ENCODE results near the gene DAAM1. TPM values are rescaled to one million over a fixed set of nuclear protein-coding genes. Genes with fewer than 3 reads are reported as not detected.

Gene DAAM1
- total RNA-seq, 3 donors from 2014 or later (not counting 1 experiment from before 2014, with no cell fraction given), result 10.9 to 31.4 (median 12.6) TPM

DNA sequence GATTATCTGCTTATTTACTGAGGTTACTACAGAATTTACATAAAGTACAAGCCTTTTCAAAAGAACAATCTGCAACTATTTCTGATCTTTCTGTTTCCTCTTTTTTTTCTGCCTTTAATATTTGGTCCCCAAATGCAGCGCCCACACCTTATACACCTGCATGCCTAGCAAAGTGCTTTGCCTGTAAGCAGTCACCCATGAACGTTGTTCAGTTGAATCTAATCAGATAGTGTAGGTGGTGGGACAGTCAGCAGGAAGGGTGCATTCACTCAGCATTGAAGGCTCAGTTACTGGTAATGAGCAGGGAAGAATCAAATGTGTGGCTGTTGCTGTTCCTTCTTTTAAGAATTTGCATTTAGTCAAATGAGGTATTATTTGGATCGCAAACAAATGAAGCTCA is 168.3 kb downstream of the DAAM1 start:
- no peaks in the 10 kb centered on the region for H3K9me3 ChIP-seq (ENCODE audit: control insufficient read depth, insufficient read depth, low read length)
- no peak overlapping the region for H3K4me3 Mint-ChIP-seq
- ATAC-seq, result no peak
- no peaks in the 10 kb centered on the region for H3K27me3 Mint-ChIP-seq (ENCODE audit: low read depth in 2 of 2)
- no peaks in the 10 kb centered on the region for H3K36me3 Mint-ChIP-seq
- H3K4me3 ChIP-seq (ENCODE audit: low read length), result no peak overlapping the region
- 73% methylated on average over 3 of the region's 3 CpGs for WGBS (ENCODE audit: insufficient coverage)
- no peaks in the 10 kb centered on the region for H3K27me3 ChIP-seq (ENCODE audit: control insufficient read depth, insufficient read depth, low read length)
- peaks cover 13% of the 10 kb centered on the region for H3K36me3 ChIP-seq (ENCODE audit: control insufficient read depth, insufficient read depth, low read length)
- no peaks in the 10 kb centered on the region for H3K9me3 Mint-ChIP-seq
- H3K27ac ChIP-seq (ENCODE audit: low read length), result no peak overlapping the region
- intact Hi-C loops (cut with micrococcal nuclease), result no loop called here
- TF ChIP-seq, protein P1, sequence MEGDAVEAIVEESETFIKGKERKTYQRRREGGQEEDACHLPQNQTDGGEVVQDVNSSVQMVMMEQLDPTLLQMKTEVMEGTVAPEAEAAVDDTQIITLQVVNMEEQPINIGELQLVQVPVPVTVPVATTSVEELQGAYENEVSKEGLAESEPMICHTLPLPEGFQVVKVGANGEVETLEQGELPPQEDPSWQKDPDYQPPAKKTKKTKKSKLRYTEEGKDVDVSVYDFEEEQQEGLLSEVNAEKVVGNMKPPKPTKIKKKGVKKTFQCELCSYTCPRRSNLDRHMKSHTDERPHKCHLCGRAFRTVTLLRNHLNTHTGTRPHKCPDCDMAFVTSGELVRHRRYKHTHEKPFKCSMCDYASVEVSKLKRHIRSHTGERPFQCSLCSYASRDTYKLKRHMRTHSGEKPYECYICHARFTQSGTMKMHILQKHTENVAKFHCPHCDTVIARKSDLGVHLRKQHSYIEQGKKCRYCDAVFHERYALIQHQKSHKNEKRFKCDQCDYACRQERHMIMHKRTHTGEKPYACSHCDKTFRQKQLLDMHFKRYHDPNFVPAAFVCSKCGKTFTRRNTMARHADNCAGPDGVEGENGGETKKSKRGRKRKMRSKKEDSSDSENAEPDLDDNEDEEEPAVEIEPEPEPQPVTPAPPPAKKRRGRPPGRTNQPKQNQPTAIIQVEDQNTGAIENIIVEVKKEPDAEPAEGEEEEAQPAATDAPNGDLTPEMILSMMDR (IDR thresholded peaks at IDR 0.05), result no peak
- H3K27ac Mint-ChIP-seq, result no peak overlapping the region
- no peaks in the 10 kb centered on the region for H3K4me1 ChIP-seq (ENCODE audit: control insufficient read depth, insufficient read depth, low read length)
- peaks cover 9 to 20% of the 10 kb centered on the region in 2 donors for H3K4me1 Mint-ChIP-seq
- DNase-seq, result no peak

DNA sequence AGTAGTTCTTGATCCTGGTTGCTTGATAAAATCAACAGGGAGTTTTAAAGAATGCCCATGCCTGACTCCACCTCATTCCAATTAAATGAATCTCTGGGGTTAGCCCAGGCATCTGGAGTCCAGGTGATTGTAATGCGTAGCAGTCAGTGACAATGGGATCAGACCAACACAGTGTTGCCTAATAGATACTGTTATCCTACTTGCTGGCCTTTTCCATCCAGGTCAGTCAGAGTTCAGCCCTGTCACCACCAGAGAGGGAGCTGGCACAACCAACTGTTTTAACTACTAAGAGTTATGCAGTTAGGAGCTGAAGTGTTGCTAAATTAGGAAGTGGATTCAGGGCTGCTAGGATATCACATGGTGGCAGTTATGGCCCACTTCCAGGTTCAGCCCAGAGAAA is 169.6 kb downstream of the DAAM1 start:
- no peak overlapping the region for H3K4me3 ChIP-seq (ENCODE audit: low read length)
- Mint-ChIP-seq H3K4me3 (no peak overlapping the region), H3K27me3 (ENCODE audit: low read depth in 2 of 2) (no peaks in the 10 kb centered on the region), H3K36me3 (no peaks in the 10 kb centered on the region), H3K9me3 (no peaks in the 10 kb centered on the region), H3K27ac (no peak overlapping the region), H3K4me1 (peaks cover 9 to 20% of the 10 kb centered on the region in 2 donors)
- no peaks in the 10 kb centered on the region for H3K9me3 ChIP-seq (ENCODE audit: control insufficient read depth, insufficient read depth, low read length)
- no peaks in the 10 kb centered on the region for H3K4me1 ChIP-seq (ENCODE audit: control insufficient read depth, insufficient read depth, low read length)
- WGBS (ENCODE audit: insufficient coverage), result 100% methylated on average over 1 of the region's 1 CpG
- ATAC-seq (no peak), DNase-seq (no peak)
- no peak overlapping the region for H3K27ac ChIP-seq (ENCODE audit: low read length)
- TF ChIP-seq, protein P1 (IDR thresholded peaks at IDR 0.05), result no peak
- peaks cover 13% of the 10 kb centered on the region for H3K36me3 ChIP-seq (ENCODE audit: control insufficient read depth, insufficient read depth, low read length)
- intact Hi-C loops (cut with micrococcal nuclease), result no loop called here
- H3K27me3 ChIP-seq (ENCODE audit: control insufficient read depth, insufficient read depth, low read length), result no peaks in the 10 kb centered on the region

DNA sequence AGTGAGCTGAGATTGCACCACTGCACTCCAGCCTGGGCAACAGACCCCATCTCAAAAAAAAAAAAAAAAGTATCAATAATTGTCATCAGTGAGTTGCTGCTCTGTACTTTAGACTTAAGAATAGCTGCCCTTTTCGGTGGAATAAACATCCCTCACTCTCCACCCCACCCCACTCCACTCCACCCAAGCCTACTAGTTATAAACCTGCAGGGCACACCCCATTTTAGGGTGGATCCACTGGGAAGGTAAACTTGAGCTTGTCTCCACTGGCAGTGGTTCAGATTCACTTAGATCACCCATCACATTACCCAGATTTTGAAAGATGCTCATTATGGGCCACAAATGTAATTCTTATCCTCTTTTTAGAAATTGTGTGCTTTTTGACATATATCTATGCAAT is 170.3 kb downstream of the DAAM1 start:
- peaks cover 9 to 20% of the 10 kb centered on the region in 2 donors for H3K4me1 Mint-ChIP-seq
- 100% methylated on average over 1 of the region's 1 CpG for whole genome bisulfite sequencing (ENCODE audit: insufficient coverage)

More for the DNA sequence above, 170.3 kb downstream of the DAAM1 start:
- H3K4me3 Mint-ChIP-seq, result no peak overlapping the region
- no peaks in the 10 kb centered on the region for H3K27me3 ChIP-seq (ENCODE audit: control insufficient read depth, insufficient read depth, low read length)
- ATAC-seq, result no peak
- H3K9me3 Mint-ChIP-seq, result no peaks in the 10 kb centered on the region
- intact Hi-C loops (cut with micrococcal nuclease), result no loop called here
- no peaks in the 10 kb centered on the region for H3K36me3 Mint-ChIP-seq
- no peak for DNase-seq
- H3K9me3 ChIP-seq (ENCODE audit: control insufficient read depth, insufficient read depth, low read length), result no peaks in the 10 kb centered on the region
- no peak overlapping the region for H3K27ac ChIP-seq (ENCODE audit: low read length)
- H3K4me1 ChIP-seq (ENCODE audit: control insufficient read depth, insufficient read depth, low read length), result no peaks in the 10 kb centered on the region
- H3K36me3 ChIP-seq (ENCODE audit: control insufficient read depth, insufficient read depth, low read length), result peaks cover 11% of the 10 kb centered on the region
- no peak overlapping the region for H3K27ac Mint-ChIP-seq
- TF ChIP-seq, protein P1 (IDR thresholded peaks at IDR 0.05), result no peak
- no peaks in the 10 kb centered on the region for H3K27me3 Mint-ChIP-seq (ENCODE audit: low read depth in 2 of 2)
- no peak overlapping the region for H3K4me3 ChIP-seq (ENCODE audit: low read length)

All from natural killer cell (primary cell).